ENCODE measurements around the gene SLC66A2.
A peak's percentile ranks its signal among the peaks of the same experiment; 100 is the strongest.

- peak; percentile 87 for TF ChIP-seq POLR2A (IDR thresholded peaks at IDR 0.05)
- no peak for TF ChIP-seq CTCF (IDR thresholded peaks at IDR 0.05)
Measured at GRCh38 chr18:79988451-79989194, 37.2 kb upstream of the SLC66A2 start, which contains the start of gene TXNL4A.
